SJSA1 (cell line): ENCODE data around the gene CSMD2. TPM values are rescaled to one million over a fixed set of nuclear protein-coding genes. Genes with fewer than 3 reads are reported as not detected.

Experiments used
- DNase-seq, 2 experiments: peaks; one replicate each; pipeline ENCODE4 v3.0.0-alpha.2; 2015 to 2020; ENCODE audit warnings: low spot score in 2 of 2, low read depth in 1 of 2
- H3K27ac ChIP-seq: fragments of 250-450 bp; sonication (Bioruptor Pico); 2 replicates; pipeline ENCODE4 v1.5.1; 2020; ENCODE audit warnings: mild to moderate bottlenecking, moderate library complexity
- H3K27me3 ChIP-seq: fragments of 250-450 bp; sonication (Bioruptor Pico); replicated peaks from 2 replicates; pipeline ENCODE4 v1.5.1; 2020; ENCODE audit warnings: mild to moderate bottlenecking, moderate library complexity
- H3K36me3 ChIP-seq: fragments of 250-450 bp; sonication (Bioruptor Pico); 2 replicates; pipeline ENCODE4 v1.5.1; 2020; ENCODE audit warnings: mild to moderate bottlenecking
- H3K4me1 ChIP-seq: fragments of 250-450 bp; sonication (Bioruptor Pico); replicated peaks from 2 replicates; pipeline ENCODE4 v1.6.1; 2021; ENCODE audit warnings: mild to moderate bottlenecking
- H3K4me3 ChIP-seq: fragments of 250-450 bp; sonication (Bioruptor Pico); 2 replicates; pipeline ENCODE4 v1.5.1; 2020; ENCODE audit warnings: mild to moderate bottlenecking
- H3K9me3 ChIP-seq: fragments of 250-450 bp; sonication (Bioruptor Pico); replicated peaks from 2 replicates; pipeline ENCODE4 v1.5.1; 2020; ENCODE audit warnings: mild to moderate bottlenecking
- total RNA-seq: library from RNA; depleted of rRNA; stranded (reverse); fragments of >200 nt; shearing (Covaris generic); gene quantifications from 2 replicates; pipeline ENCODE4 v1.2.3, GENCODE V29; 2014

Gene CSMD2
- total RNA-seq, 1 experiment from 2014 or later: 0.87 TPM

GRCh38 chr1:33979341-33979740 lies 185.7 kb downstream of the CSMD2 start:
- Histone ChIP-seq H3K27me3 (no peaks in the 10 kb centered on the region), H3K4me3 (no peak overlapping the region), H3K36me3 (no peaks in the 10 kb centered on the region), H3K9me3 (no peaks in the 10 kb centered on the region), H3K27ac (no peak overlapping the region), H3K4me1 (no peaks in the 10 kb centered on the region)
- DNase-seq: no peak

- H3K4me3 ChIP-seq: no peak overlapping the region
- H3K9me3 ChIP-seq: no peaks in the 10 kb centered on the region
- H3K27me3 ChIP-seq: no peaks in the 10 kb centered on the region
- H3K4me1 ChIP-seq: no peaks in the 10 kb centered on the region
- H3K36me3 ChIP-seq: no peaks in the 10 kb centered on the region
- no peak overlapping the region for H3K27ac ChIP-seq
- no peak for DNase-seq
Observed at GRCh38 chr1:33975961-33976360, 189.1 kb downstream of the CSMD2 start.

- DNase-seq: no peak
Observed at GRCh38 chr1:33973799-33974545, 191.1 kb downstream of the CSMD2 start.

GRCh38 chr1:33972676-33973395 lies 192.2 kb downstream of the CSMD2 start:
- Histone ChIP-seq H3K9me3 (no peaks in the 10 kb centered on the region), H3K27ac (no peak overlapping the region), H3K4me1 (no peaks in the 10 kb centered on the region), H3K4me3 (no peak overlapping the region), H3K36me3 (no peaks in the 10 kb centered on the region), H3K27me3 (no peaks in the 10 kb centered on the region)
- DNase-seq: no peak

More at GRCh38 chr1:33973799-33974545, 191.1 kb downstream of the CSMD2 start:
- no peaks in the 10 kb centered on the region for H3K4me1 ChIP-seq
- H3K4me3 ChIP-seq: no peak overlapping the region
- no peaks in the 10 kb centered on the region for H3K36me3 ChIP-seq
- H3K9me3 ChIP-seq: no peaks in the 10 kb centered on the region
- no peaks in the 10 kb centered on the region for H3K27me3 ChIP-seq
- H3K27ac ChIP-seq: no peak overlapping the region

GRCh38 chr1:33971913-33972312 lies 193.1 kb downstream of the CSMD2 start:
- Histone ChIP-seq H3K27ac (no peak overlapping the region), H3K36me3 (no peaks in the 10 kb centered on the region)

GRCh38 chr1:33971018-33971710 lies 193.9 kb downstream of the CSMD2 start:
- Histone ChIP-seq H3K4me1 (no peaks in the 10 kb centered on the region), H3K9me3 (no peaks in the 10 kb centered on the region), H3K27ac (no peak overlapping the region), H3K27me3 (no peaks in the 10 kb centered on the region), H3K4me3 (no peak overlapping the region), H3K36me3 (no peaks in the 10 kb centered on the region)
- no peak for DNase-seq

More at GRCh38 chr1:33971913-33972312, 193.1 kb downstream of the CSMD2 start:
- Histone ChIP-seq H3K4me1 (no peaks in the 10 kb centered on the region), H3K9me3 (no peaks in the 10 kb centered on the region), H3K4me3 (no peak overlapping the region), H3K27me3 (no peaks in the 10 kb centered on the region)
- DNase-seq: no peak

GRCh38 chr1:33970148-33970825 lies 194.7 kb downstream of the CSMD2 start:
- Histone ChIP-seq H3K4me1 (no peaks in the 10 kb centered on the region), H3K27me3 (no peaks in the 10 kb centered on the region), H3K9me3 (no peaks in the 10 kb centered on the region)

GRCh38 chr1:33966346-33967141 lies 198.5 kb downstream of the CSMD2 start:
- no peaks in the 10 kb centered on the region for H3K27me3 ChIP-seq
- no peak for DNase-seq
- no peaks in the 10 kb centered on the region for H3K4me1 ChIP-seq
- H3K4me3 ChIP-seq: no peak overlapping the region
- no peak overlapping the region for H3K27ac ChIP-seq
- H3K9me3 ChIP-seq: no peaks in the 10 kb centered on the region
- H3K36me3 ChIP-seq: no peaks in the 10 kb centered on the region

More at GRCh38 chr1:33970148-33970825, 194.7 kb downstream of the CSMD2 start:
- no peaks in the 10 kb centered on the region for H3K36me3 ChIP-seq
- no peak for DNase-seq
- no peak overlapping the region for H3K4me3 ChIP-seq
- H3K27ac ChIP-seq: no peak overlapping the region

GRCh38 chr1:33965086-33965485 lies 199.9 kb downstream of the CSMD2 start:
- no peak for DNase-seq

GRCh38 chr1:33962061-33962460 lies 203.0 kb downstream of the CSMD2 start:
- Histone ChIP-seq H3K27ac (no peak overlapping the region), H3K9me3 (no peaks in the 10 kb centered on the region), H3K4me1 (no peaks in the 10 kb centered on the region), H3K36me3 (no peaks in the 10 kb centered on the region), H3K27me3 (no peaks in the 10 kb centered on the region), H3K4me3 (no peak overlapping the region)
- no peak for DNase-seq

More at GRCh38 chr1:33965086-33965485, 199.9 kb downstream of the CSMD2 start:
- no peak overlapping the region for H3K4me3 ChIP-seq
- no peaks in the 10 kb centered on the region for H3K36me3 ChIP-seq
- H3K27me3 ChIP-seq: no peaks in the 10 kb centered on the region
- no peaks in the 10 kb centered on the region for H3K4me1 ChIP-seq
- H3K9me3 ChIP-seq: no peaks in the 10 kb centered on the region
- H3K27ac ChIP-seq: no peak overlapping the region

GRCh38 chr1:33960188-33960895 lies 204.7 kb downstream of the CSMD2 start:
- Histone ChIP-seq H3K27ac (no peak overlapping the region), H3K4me1 (no peaks in the 10 kb centered on the region), H3K27me3 (no peaks in the 10 kb centered on the region), H3K9me3 (no peaks in the 10 kb centered on the region), H3K36me3 (no peaks in the 10 kb centered on the region), H3K4me3 (no peak overlapping the region)
- DNase-seq: no peak

- Histone ChIP-seq H3K4me1 (no peaks in the 10 kb centered on the region), H3K9me3 (no peaks in the 10 kb centered on the region), H3K36me3 (no peaks in the 10 kb centered on the region), H3K27me3 (no peaks in the 10 kb centered on the region), H3K4me3 (no peak overlapping the region), H3K27ac (no peak overlapping the region)
- DNase-seq: no peak
Observed at GRCh38 chr1:33957854-33958253, 207.2 kb downstream of the CSMD2 start.
